GM12864 (cell line): ENCODE measurements around the gene MAPK4.

Source experiments
- DNase-seq: peaks from one replicate; pipeline ENCODE4 v3.0.0-alpha.2; 2011; ENCODE audit warnings: low read depth
- H3K4me3 ChIP-seq: 2 replicates; pipeline ENCODE4 v1.5.1; 2011; ENCODE audit warnings: mild to moderate bottlenecking, low read depth, low read length, control low read depth
- CTCF ChIP-seq: IDR thresholded peaks from 2 replicates; pipeline ENCODE4 v1.5.1; 2011; ENCODE audit warnings: low read depth, mild to moderate bottlenecking, moderate library complexity, low read length, control low read depth, inconsistent platforms; ENCODE audit errors: missing control alignments

MAPK4 gene

DNA sequence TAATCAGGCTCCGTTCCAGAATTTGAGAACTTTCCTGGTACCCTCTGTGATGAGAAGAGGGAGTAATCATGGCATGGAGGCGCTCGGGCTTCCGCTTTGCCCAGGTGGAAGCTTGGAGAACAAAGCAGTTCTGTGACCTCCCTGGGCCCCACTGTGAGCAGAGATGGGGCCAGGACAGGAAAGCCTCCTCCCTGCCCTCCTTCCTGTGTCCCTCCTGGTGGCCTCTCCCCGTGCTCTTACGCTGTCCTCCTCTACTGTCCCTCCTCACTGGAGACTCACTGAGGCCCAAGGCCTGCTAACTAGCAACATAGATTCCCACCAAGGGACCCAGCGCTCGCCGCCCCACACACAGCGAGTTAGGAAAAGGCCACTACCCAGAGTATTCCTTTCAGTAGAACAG lies 119.8 kb downstream of the MAPK4 start:
- H3K4me3 ChIP-seq, result no peak overlapping the region
- TF ChIP-seq CTCF, result no peak
- no peak for DNase-seq

DNA sequence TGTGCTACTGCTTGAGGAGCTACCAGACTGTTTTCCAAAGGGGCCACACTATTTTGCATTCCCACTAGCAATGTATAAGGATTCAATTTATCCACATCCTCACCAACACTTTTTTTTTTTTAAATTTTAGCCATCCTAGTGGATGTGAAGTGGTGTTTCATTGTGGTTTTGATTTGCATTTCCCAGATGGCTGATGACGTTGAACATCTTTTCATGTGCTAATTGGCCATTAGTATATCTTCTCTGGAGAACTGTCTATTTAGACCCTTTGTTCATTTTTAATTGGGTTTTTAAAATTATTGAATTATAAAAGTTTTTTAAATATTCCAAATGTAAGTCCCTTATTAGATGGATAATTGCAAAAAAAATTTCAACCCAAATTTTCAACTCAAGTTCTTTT lies 121.1 kb downstream of the MAPK4 start:
- no peak overlapping the region for H3K4me3 ChIP-seq
- TF ChIP-seq CTCF, result no peak
- DNase-seq, result no peak

DNA sequence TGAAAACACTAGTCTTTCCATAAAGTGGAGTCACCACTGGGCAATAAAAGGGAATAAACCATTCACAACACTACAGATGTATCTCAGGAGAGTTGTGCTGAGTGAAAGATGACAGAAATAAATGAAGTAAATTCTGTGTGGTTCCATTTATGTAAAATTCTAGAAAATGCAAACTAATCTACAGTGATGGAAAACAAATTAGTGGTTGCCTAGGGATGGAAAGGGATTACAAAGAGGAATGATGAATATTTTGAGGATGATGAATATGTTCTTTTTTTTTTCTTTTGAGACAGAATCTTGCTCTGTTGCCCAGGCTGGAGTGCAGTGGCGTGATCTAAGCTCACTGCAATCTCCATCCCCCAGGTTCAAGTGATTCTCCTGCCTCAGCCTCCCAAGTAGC lies 123.0 kb downstream of the MAPK4 start:
- TF ChIP-seq CTCF, result no peak
- no peak overlapping the region for H3K4me3 ChIP-seq

GRCh38 chr18:50686409-50686808 lies 126.5 kb downstream of the MAPK4 start:
- no peak for TF ChIP-seq CTCF
- DNase-seq, result no peak
- H3K4me3 ChIP-seq, result no peak overlapping the region

More for the DNA sequence above, 123.0 kb downstream of the MAPK4 start:
- DNase-seq, result no peak

- TF ChIP-seq CTCF, result no peak
- H3K4me3 ChIP-seq, result no peak overlapping the region
- no peak for DNase-seq
Measured at GRCh38 chr18:50687491-50687890, 127.6 kb downstream of the MAPK4 start.

DNA sequence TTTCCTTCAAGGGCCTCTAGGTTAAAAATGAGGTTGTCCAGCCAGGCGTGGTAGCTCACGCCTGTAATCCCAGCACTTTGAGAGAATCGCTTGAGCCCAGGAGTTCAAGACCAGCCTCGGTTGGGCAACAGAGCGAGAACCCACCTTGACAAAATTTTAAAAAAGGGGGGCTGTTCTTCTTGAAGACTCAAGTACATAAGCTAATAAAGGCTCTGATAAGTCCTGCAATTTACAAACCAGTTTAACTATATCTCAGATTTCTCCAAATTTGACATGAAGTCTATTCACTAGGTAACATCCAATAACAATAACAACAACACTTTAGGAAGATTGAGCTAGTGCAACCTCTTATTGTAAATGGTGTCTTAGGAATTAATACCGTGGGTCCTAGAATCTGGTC lies 129.7 kb downstream of the MAPK4 start:
- TF ChIP-seq CTCF, result no peak
- DNase-seq, result no peak
- H3K4me3 ChIP-seq, result no peak overlapping the region

DNA sequence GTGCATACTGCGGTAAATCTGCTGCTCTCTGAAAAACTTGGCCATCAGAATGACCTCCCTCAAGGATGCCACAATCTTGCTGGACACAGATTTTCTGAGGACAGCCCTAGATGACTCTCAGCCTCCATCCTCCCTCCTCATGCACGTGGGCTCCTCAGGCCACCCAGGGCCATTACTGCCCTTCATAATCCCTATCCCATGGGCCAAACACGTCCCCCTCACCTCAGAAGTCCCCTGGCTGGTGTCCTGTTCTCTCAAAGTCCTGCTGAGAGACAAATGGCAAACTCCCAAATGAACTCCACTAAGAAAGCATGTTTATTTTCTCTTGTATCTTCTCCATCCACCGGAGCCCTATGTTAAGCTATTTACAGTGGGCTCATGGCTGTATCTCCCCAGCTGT lies 134.3 kb downstream of the MAPK4 start:
- no peak overlapping the region for H3K4me3 ChIP-seq
- no peak for DNase-seq
- no peak for TF ChIP-seq CTCF
